GM21447 (cell line): Measurements from ENCODE around the gene TBC1D1.

Source experiments
- ATAC-seq: cut with Tn5 transposase; IDR thresholded peaks from one replicate; pipeline ENCODE4 v1.9.1; 2021; ENCODE audit not compliant: unreplicated experiment

Gene TBC1D1

GRCh38 chr4:38075370-38076152, 184.7 kb downstream of the TBC1D1 start:
- no peak for ATAC-seq

- no peak for ATAC-seq
These were observed 185.3 kb downstream of the TBC1D1 start for GRCh38 chr4:38076153-38076669.

GRCh38 chr4:38077791-38078489, 187.1 kb downstream of the TBC1D1 start:
- ATAC-seq: no peak

- no peak for ATAC-seq
These were observed 187.9 kb downstream of the TBC1D1 start for GRCh38 chr4:38078590-38079421.

GRCh38 chr4:38080061-38080974, 189.4 kb downstream of the TBC1D1 start:
- no peak for ATAC-seq

GRCh38 chr4:38082021-38082420, 191.1 kb downstream of the TBC1D1 start:
- ATAC-seq: no peak

GRCh38 chr4:38082424-38083385, 191.8 kb downstream of the TBC1D1 start:
- no peak for ATAC-seq

GRCh38 chr4:38084877-38085711, 194.2 kb downstream of the TBC1D1 start:
- no peak for ATAC-seq

GRCh38 chr4:38085751-38086150, 194.9 kb downstream of the TBC1D1 start:
- ATAC-seq: no peak

GRCh38 chr4:38086151-38086848, 195.4 kb downstream of the TBC1D1 start:
- ATAC-seq: no peak

GRCh38 chr4:38086849-38087226, 196.0 kb downstream of the TBC1D1 start:
- ATAC-seq: no peak

GRCh38 chr4:38088321-38088720, 197.4 kb downstream of the TBC1D1 start:
- no peak for ATAC-seq

- ATAC-seq: no peak
These were observed 199.1 kb downstream of the TBC1D1 start for GRCh38 chr4:38089961-38090360.

- ATAC-seq: no peak
These were observed 199.8 kb downstream of the TBC1D1 start for GRCh38 chr4:38090455-38091246.

- ATAC-seq: no peak
These were observed 200.8 kb downstream of the TBC1D1 start for GRCh38 chr4:38091636-38092035.

- no peak for ATAC-seq
These were observed 201.8 kb downstream of the TBC1D1 start for GRCh38 chr4:38092701-38093100.

- ATAC-seq: no peak
These were observed 203.5 kb downstream of the TBC1D1 start for GRCh38 chr4:38094419-38094818.
